Measurements from ENCODE around the gene GPR15LG.
"Not testable (repeated sequence)": the region's sequence is repeated elsewhere in the genome, so short reads cannot be mapped to it uniquely, and the experiment has no call there.

Gene GPR15LG

GRCh38 chr10:84173501-84173929 is at the start of gene GPR15LG:
GPR15LG (plus strand) TSS chr10:84173801; CDS start chr10:84173852, 51 bp downstream.
- no peak for ATAC-seq
- no peak for TF ChIP-seq CREB5 (CRISPR knock-in tag; IDR thresholded peaks at IDR 0.05; ENCODE audit: low read depth)
- no peak for TF ChIP-seq ZFP3 (CRISPR knock-in tag; IDR thresholded peaks at IDR 0.05)
- no peak for TF ChIP-seq TOX (CRISPR knock-in tag; IDR thresholded peaks at IDR 0.05; ENCODE audit: borderline replicate concordance)
- TF ChIP-seq ARNTL (CRISPR knock-in tag; IDR thresholded peaks at IDR 0.05; ENCODE audit: borderline replicate concordance, low read depth): no peak
- no peak for TF ChIP-seq ZNF565 (CRISPR knock-in tag; conservative IDR thresholded peaks at IDR 0.05; ENCODE audit: low read depth)
- TF ChIP-seq TSHZ2 (CRISPR knock-in tag; IDR thresholded peaks at IDR 0.05): no peak
- no peak for TF ChIP-seq ZNF70 (CRISPR knock-in tag; IDR thresholded peaks at IDR 0.05)
- TF ChIP-seq BACH2 (CRISPR knock-in tag; IDR thresholded peaks at IDR 0.05; ENCODE audit: borderline replicate concordance): no peak
- no peak for TF ChIP-seq GLIS3 (CRISPR knock-in tag; IDR thresholded peaks at IDR 0.05)
- no peak for TF ChIP-seq CSRNP3 (CRISPR knock-in tag; IDR thresholded peaks at IDR 0.05)
- no peak for TF ChIP-seq ESRRG (CRISPR knock-in tag; IDR thresholded peaks at IDR 0.05)
- no peak for TF ChIP-seq RARB (CRISPR knock-in tag; IDR thresholded peaks at IDR 0.05)
- no peak for TF ChIP-seq ZC3H10 (CRISPR knock-in tag; IDR thresholded peaks at IDR 0.05)

- ATAC-seq: not testable (repeated sequence)
Observed at GRCh38 chr10:84125910-84126784, 47.5 kb upstream of the GPR15LG start.

GRCh38 chr10:84126785-84127167 is 46.8 kb upstream of the GPR15LG start:
- TF ChIP-seq PATZ1 (CRISPR knock-in tag; IDR thresholded peaks at IDR 0.05; ENCODE audit: borderline replicate concordance) (no peak), ARNTL (CRISPR knock-in tag; IDR thresholded peaks at IDR 0.05; ENCODE audit: borderline replicate concordance, low read depth) (no peak), TOX (CRISPR knock-in tag; IDR thresholded peaks at IDR 0.05; ENCODE audit: borderline replicate concordance) (no peak), ZC3H10 (CRISPR knock-in tag; IDR thresholded peaks at IDR 0.05) (no peak), ISL1 (CRISPR knock-in tag; IDR thresholded peaks at IDR 0.05) (no peak), TCF4 (CRISPR knock-in tag; IDR thresholded peaks at IDR 0.05; ENCODE audit: borderline replicate concordance) (no peak), CREB5 (CRISPR knock-in tag; IDR thresholded peaks at IDR 0.05; ENCODE audit: low read depth) (no peak), SNAI2 (CRISPR knock-in tag; IDR thresholded peaks at IDR 0.05) (no peak), TSHZ2 (CRISPR knock-in tag; IDR thresholded peaks at IDR 0.05) (no peak)
- ATAC-seq: no peak

Data from SK-N-SH treated with all-trans-retinoic acid at 6 μM for 48 hours (cell line).